Calu3 (cell line): Measurements from ENCODE around the gene FNDC10. TPM values are rescaled to one million over a fixed set of nuclear protein-coding genes. Genes with fewer than 3 reads are reported as not detected.

Experiments used
- BruUV-seq: library from RNA; stranded (reverse); fragments of 400-500 nt; replicated peaks from 2 replicates; lab custom pipeline; 2021; lab: Mats Ljungman, UMichigan
- CTCF ChIA-PET: fragments of 300-600 bp; sonication (Branson Sonifier 250); formaldehyde crosslinking; loops from one replicate; lab custom pipeline; 2022; ENCODE audit warnings: antibody characterized with exemption; lab: Charles Lee
- DNase-seq: peaks from one replicate; pipeline ENCODE4 v3.0.0; 2022
- H3K27ac Mint-ChIP-seq: one replicate; pipeline ENCODE4 v1.8.0; 2022; ENCODE audit warnings: mixed read lengths; ENCODE audit not compliant: unreplicated experiment
- H3K27me3 Mint-ChIP-seq: one replicate; pipeline ENCODE4 v1.8.0; 2022; ENCODE audit warnings: mixed read lengths; ENCODE audit not compliant: unreplicated experiment
- H3K36me3 Mint-ChIP-seq: one replicate; pipeline ENCODE4 v1.8.0; 2022; ENCODE audit warnings: mild to moderate bottlenecking, moderate library complexity, mixed read lengths; ENCODE audit not compliant: insufficient read depth, unreplicated experiment
- H3K4me1 Mint-ChIP-seq: one replicate; pipeline ENCODE4 v1.8.0; 2022; ENCODE audit warnings: mild to moderate bottlenecking, low read depth, mixed read lengths; ENCODE audit not compliant: unreplicated experiment
- H3K4me3 Mint-ChIP-seq: one replicate; pipeline ENCODE4 v1.8.0; 2022; ENCODE audit warnings: mild to moderate bottlenecking, low read depth, moderate library complexity, mixed read lengths; ENCODE audit not compliant: unreplicated experiment
- H3K9me3 Mint-ChIP-seq: one replicate; pipeline ENCODE4 v1.8.0; 2022; ENCODE audit warnings: low read depth, mixed read lengths; ENCODE audit not compliant: unreplicated experiment
- intact Hi-C: fragments of 100-400 bp; cut with micrococcal nuclease; formaldehyde crosslinking; loops from one replicate; pipeline ENCODE4 v1.10.0; 2022; ENCODE audit not compliant: unreplicated experiment
- total RNA-seq: library from RNA; stranded (reverse); gene quantifications from 2 replicates; pipeline ENCODE4 v1.2.3, GENCODE V29; 2022
- TF ChIP-seq, protein P1 (sequence below): fragments of 200-600 bp; IDR thresholded peaks from one replicate; pipeline ENCODE4 v1.8.0; 2022; ENCODE audit warnings: antibody characterized with exemption; ENCODE audit not compliant: unreplicated experiment

FNDC10 gene
- total RNA-seq, 1 experiment from 2014 or later: 3.5 TPM

DNA sequence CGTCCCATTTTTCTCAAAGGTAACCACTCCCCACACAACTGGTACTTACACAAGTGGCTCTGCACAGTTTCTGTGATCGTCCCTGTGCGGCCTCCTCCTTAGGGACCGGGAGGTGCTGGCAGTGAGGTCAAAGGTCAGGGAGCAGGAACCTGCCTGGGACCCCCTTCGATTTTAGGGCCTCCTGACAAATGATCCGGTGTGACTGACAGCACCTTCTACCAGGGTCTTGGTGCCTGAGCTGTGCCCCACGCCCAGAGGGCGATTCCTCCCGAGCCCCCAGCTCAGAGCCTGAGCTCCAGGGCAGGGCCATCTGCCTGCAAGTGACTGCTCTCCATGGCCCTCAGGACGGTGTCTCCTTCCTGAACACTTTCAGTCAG lies 47.7 kb downstream of the FNDC10 start:
- BruUV-seq: no TSS peak
- Mint-ChIP-seq H3K4me1 (no peaks in the 10 kb centered on the region), H3K27me3 (no peaks in the 10 kb centered on the region), H3K27ac (no peak overlapping the region), H3K9me3 (no peaks in the 10 kb centered on the region), H3K4me3 (no peak overlapping the region), H3K36me3 (peaks cover 28% of the 10 kb centered on the region)
- TF ChIP-seq, protein P1, sequence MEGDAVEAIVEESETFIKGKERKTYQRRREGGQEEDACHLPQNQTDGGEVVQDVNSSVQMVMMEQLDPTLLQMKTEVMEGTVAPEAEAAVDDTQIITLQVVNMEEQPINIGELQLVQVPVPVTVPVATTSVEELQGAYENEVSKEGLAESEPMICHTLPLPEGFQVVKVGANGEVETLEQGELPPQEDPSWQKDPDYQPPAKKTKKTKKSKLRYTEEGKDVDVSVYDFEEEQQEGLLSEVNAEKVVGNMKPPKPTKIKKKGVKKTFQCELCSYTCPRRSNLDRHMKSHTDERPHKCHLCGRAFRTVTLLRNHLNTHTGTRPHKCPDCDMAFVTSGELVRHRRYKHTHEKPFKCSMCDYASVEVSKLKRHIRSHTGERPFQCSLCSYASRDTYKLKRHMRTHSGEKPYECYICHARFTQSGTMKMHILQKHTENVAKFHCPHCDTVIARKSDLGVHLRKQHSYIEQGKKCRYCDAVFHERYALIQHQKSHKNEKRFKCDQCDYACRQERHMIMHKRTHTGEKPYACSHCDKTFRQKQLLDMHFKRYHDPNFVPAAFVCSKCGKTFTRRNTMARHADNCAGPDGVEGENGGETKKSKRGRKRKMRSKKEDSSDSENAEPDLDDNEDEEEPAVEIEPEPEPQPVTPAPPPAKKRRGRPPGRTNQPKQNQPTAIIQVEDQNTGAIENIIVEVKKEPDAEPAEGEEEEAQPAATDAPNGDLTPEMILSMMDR: no peak
- intact Hi-C loops: no loop called here
- CTCF ChIA-PET: no interaction called here
- no peak for DNase-seq

DNA sequence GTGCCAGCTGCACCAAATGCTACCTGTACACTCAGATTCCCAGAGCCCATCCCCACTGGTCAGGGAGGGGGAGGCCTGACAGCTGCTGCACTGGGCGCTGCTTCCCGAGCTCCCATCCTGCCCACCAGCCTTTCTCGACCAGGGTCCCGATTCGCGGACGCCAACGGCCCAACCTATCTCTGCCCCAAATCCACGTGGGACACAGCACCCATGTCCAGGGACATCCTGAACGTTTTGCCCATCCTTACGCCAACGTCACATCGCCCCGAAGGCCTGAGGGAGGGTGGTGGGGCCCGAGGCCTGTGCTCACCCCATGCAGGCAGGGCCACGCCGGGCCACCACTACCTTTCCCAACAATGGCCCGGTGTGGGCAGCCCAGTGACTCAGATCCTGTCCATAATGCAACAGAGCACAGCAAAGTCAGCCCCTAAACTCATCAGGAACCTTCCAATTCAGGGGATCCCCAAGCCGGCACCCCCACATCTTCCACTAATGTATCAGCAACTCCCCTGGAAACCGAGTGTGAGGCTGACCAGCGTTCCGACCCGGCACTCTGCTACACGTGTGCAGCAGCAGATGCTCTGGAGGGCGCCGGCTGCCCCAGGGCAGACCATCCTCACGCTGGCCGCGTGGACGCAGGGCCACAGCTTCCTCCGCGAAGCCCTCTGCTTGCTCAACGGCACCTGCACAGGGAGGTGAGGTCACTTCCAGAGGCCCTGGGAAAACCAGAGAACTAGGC lies 48.2 kb downstream of the FNDC10 start:
- no TSS peak for BruUV-seq
- no peaks in the 10 kb centered on the region for H3K4me1 Mint-ChIP-seq
- H3K27me3 Mint-ChIP-seq: no peaks in the 10 kb centered on the region
- no peak for DNase-seq
- TF ChIP-seq, protein P1: no peak
- no peaks in the 10 kb centered on the region for H3K9me3 Mint-ChIP-seq
- no peak overlapping the region for H3K27ac Mint-ChIP-seq
- intact Hi-C loops: no loop called here
- H3K4me3 Mint-ChIP-seq: no peak overlapping the region
- CTCF ChIA-PET: no interaction called here
- H3K36me3 Mint-ChIP-seq: peaks cover 30% of the 10 kb centered on the region

DNA sequence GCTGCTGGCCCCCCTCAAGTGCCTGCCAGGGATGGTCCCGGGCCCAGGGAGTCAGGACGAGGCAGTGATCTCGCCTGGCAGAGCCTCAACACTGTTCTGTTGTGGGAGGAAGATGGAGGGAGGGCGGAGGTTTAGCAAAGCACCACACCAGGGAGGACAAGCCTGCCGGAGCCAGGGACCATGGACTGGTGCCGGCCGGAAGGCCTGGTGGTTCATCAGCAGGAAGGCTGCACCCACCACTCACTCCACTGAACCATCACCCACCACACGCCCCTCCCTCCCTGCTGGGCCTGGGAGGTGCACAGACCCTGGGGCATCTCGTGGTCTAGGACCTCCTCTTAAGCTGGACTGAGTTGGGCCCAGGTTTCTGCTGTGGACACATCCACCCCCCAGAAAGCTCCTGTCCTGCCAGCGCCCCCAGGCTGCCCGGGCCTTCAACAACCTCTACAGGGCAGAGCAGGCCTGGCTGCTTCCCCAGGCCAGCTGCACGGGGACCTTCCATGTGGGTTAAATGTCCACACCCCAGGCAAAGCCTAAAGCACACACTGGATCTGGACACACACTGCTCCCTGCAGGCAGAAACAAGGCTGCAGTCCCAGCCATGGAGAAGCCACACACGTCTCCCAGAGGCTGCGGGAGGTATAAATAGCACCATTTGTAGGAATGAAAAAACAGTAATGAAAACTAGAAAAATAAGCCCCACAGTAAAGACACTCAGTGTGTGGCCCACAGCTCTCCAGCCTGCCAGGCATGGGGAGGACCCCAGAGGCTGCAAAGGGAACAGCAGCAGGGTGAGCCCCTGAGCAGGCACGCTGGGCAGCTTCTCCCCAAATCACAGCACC lies 49.1 kb downstream of the FNDC10 start:
- no peaks in the 10 kb centered on the region for H3K27me3 Mint-ChIP-seq
- no peaks in the 10 kb centered on the region for H3K9me3 Mint-ChIP-seq
- no peak for DNase-seq
- no TSS peak for BruUV-seq
- H3K27ac Mint-ChIP-seq: no peak overlapping the region
- no peak overlapping the region for H3K4me3 Mint-ChIP-seq
- H3K36me3 Mint-ChIP-seq: peaks cover 30% of the 10 kb centered on the region
- TF ChIP-seq, protein P1: no peak
- H3K4me1 Mint-ChIP-seq: no peaks in the 10 kb centered on the region
- CTCF ChIA-PET: interaction anchor here (0.5 kb wide), 1 partner anchor 13 kb away, joined by 5 read pairs; no protein-coding TSS in a partner anchor
- intact Hi-C loops: no loop called here

DNA sequence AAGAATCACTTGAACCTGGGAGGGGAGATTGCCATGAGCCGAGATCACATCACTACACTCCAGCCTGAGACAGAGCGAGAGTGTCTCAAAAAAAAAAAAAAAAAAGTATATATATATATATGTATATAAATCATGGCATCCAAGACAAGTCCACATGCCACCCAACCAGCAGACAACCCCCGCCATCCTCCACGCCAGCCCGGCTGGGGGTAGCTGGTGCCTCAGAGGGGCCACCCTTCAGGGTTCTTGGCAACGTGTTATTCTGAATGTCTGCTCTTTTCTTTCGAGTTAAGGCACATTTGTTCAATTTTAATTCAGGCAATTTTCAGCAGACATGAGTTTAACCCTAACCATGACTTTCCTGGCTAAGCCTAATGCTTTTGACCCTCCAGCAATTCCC lies 49.8 kb downstream of the FNDC10 start:
- intact Hi-C loops: no loop called here
- BruUV-seq: no TSS peak
- Mint-ChIP-seq H3K4me1 (no peaks in the 10 kb centered on the region), H3K4me3 (no peak overlapping the region), H3K27me3 (no peaks in the 10 kb centered on the region), H3K27ac (no peak overlapping the region), H3K36me3 (peaks cover 32% of the 10 kb centered on the region), H3K9me3 (no peaks in the 10 kb centered on the region)
- TF ChIP-seq, protein P1: no peak
- DNase-seq: no peak
- CTCF ChIA-PET: interaction anchor here (0.5 kb wide), 1 partner anchor 13 kb away, joined by 5 read pairs; no protein-coding TSS in a partner anchor
